Smooth muscle cell of the brain vasculature (primary cell): Measurements from ENCODE around the gene PTHLH.

Experiments used
- DNase-seq: peaks from one replicate; pipeline ENCODE4 v3.0.0-alpha.2; 2012; ENCODE audit warnings: low read depth, low spot score

PTHLH gene

DNA sequence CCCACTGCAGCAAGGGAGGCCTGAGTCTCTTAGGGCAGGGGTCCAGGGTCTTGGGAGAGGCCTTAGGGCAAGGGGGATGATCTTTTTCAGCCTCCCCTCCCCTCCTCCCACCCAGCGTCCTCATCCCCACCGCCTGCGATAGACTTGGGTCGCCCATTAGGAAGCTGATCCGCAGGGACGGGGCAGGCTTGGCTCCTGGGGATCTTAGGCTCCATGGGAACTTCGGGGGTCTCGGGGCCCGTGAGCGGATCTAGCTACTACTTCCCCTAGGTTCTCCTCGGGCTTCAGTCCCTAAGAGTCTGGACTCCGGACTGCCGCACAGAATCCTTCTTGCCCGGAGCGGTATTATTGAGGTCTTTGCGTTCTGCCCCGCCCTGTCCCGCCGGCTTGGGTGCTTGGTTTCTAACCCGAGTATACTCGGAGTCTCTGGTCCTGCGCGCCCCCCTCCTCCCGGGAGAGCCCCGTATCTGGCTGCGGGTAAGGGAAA, 2.2 kb upstream of the PTHLH start:
- no peak for DNase-seq

DNA sequence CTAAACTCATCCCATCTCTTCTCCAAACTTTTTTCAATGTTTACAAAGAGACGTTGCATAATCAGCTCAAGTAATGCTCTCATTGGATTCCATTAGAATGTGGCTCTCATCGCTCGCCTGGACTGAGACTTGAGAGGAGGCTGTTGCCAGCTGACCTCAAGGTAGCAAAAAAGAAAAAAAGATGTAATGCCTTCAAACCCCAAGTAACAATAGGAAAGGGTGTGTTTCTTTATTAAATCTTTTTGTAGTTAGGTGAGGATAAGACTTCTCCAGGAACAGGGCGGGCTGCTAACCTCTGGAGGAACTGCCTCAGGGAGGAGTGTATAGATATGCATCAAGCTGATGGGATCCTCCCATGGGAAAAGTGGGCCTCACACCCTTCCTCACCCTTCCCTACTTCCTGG, 956 bp upstream of the PTHLH start:
- no peak for DNase-seq

DNA sequence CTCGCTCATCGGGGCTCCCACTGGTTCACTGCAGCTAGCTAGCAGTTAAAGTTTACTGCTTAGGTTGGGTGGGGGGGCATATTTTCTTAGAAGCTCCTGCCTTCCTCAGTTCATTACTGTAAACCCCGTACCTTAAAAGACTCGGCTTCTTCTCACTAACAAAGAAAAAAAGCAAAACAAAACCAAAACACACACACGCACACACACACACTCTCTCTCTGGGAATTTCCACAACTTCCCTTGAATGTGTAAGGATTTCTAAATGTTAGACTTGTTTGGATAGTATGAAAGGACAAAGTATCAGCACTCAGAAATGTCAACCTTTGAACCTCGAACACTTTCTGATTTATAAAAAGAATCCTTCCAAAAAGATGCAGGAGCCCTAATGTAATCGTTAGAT, 927 bp downstream of the PTHLH start:
- no peak for DNase-seq

DNA sequence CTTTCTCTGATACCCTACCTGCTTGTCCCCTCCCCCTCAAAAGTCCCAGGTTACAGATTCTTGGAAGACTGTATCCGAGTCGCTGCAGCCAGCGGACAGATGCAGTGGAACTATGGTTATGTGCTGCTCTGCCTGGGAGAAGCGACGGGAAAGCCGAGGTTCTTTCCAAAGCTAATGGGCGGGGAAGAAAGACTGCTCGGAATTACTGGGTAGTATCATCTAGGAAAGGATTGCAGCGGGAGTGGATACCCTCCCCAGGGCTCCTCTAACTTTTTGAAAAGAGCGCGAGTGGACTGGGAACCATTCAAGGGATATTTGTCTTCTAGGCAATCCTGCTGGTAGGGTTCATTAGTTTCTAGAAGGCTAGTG, 1.4 kb downstream of the PTHLH start:
- no peak for DNase-seq

- no peak for DNase-seq
These were observed 2.0 kb downstream of the PTHLH start for GRCh38 chr12:27970401-27971120.

DNA sequence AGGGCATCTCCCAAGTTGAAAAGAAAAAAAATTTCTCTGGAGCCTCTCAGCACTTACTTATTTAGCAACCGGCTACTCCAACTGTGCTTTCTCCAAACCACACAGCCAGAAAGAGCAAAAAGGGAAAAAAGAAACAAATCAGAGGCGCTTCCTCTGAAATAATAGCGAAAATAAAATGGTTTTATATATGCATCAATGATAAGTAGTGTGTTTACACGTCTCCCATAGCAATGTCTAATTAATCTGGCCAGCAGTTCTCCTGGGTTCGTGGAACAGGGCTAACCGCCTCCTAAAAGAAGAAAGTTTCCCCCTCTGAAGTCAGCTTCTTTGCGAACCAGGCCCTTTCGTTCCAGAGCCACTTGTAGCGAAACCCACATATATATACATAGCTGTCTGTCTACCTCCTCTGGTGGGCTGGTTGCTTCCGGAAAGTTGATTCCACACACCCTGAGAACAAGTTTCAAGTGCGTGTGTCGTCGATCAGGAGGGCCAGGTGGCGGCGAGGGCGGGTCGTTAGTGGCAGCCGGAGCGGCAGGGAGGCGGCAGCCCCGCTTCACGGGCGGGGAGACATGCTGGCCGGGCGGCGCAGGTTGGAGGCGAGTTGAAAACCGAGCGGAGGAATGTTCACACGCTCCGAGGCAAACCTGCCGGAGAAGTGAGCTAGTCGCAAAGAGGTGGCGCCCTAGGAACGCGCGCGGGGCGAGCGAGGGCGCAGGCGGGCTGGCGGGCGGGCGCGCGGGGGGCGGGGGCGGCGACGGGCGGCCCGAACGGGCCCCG, 2.7 kb downstream of the PTHLH start:
- DNase-seq: no peak

DNA sequence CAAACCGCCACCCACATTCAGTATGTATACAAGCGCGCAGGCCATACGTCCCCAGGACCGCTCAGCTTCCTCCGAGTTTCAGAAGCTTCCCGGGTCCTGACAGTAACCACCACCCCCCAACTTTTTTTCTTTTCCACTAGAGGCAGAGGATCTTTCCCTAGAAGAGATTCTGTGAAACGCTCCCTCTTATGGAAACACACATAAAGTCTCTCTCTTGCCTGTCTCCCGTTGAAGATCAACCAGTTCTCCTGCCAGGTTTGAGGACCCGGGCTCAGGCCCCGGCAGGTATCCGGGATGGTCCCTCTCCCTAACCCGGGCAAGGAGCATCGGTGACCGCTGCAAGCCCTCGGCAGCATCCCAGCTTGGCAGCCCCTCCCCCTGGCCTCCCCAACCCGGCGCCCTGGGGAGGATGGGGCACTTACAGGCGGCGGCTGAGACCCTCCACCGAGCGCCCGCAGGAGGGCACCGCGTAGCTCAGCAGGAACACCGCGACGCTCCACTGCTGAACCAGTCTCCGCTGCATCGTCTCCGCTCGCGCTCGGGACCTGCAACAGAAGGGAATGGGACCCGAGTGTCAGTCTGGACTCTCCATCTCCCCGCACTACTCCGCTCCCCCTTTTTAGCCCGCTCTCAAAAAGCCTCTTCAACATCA, 3.4 kb downstream of the PTHLH start:
- DNase-seq: no peak

DNA sequence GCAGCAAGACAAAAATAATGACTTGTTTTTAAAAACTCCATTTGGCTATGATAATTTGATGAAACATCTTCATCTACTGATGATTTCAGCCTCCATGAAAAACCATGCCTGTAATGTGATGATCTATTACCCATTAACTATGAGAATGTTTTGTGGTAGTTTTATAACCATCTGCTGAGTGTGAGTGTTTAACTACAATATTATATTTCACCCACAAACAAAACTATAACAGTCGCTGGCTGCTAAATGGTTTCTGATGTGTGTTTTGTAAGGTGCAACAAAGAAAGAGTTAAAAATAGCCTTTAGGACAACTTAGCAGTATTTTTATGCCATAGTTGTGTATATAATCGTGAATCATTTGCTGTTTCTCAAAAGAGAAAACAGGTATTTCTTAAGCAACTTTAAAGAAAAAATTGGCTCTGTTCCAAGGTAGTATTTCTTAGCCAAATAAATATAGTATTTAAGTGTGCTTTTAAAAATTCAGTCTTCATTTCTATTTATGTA, 4.9 kb downstream of the PTHLH start:
- no peak for DNase-seq

DNA sequence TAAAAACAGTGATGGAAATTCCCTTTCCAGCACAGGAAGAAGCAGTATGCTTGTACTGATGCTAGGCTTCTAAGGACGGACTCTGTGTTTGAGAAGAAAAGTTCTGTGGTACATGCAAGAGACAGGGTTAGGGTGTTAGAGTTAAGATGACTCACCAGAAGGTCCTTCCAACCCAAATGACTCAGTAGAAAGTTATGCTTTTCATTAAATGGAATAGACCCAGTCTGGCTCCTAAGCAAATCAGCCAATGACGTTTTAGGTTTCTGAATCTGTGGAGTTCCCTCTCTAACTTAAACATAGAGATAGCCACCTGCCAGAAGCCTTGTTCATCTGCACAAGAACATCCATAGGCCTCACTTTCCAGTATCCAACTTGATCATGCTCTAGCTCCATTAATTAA, 5.7 kb downstream of the PTHLH start:
- peak; percentile 57 for DNase-seq

GRCh38 chr12:27965966-27966365, 6.6 kb downstream of the PTHLH start:
- DNase-seq: no peak

DNA sequence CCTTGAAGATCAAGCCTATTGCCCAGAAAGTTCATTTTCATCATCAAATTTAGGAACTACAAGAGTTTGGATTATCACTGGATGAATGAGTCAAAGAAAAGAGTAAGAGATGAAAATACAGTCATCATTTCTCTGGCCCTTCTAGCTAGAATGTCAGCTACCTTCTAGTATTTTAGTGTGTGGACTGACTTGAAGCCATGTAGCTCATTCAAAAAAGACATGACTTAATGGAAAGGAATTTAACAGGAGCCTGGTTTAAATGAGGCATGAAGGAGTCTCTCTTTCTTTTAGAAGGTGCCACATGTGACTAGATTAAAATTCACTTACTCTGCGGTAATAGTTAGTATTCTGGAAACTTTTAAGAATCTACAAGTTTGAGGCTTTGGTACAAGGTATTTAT, 7.1 kb downstream of the PTHLH start:
- DNase-seq: no peak

GRCh38 chr12:27964123-27964522, 8.4 kb downstream of the PTHLH start:
- DNase-seq: no peak

DNA sequence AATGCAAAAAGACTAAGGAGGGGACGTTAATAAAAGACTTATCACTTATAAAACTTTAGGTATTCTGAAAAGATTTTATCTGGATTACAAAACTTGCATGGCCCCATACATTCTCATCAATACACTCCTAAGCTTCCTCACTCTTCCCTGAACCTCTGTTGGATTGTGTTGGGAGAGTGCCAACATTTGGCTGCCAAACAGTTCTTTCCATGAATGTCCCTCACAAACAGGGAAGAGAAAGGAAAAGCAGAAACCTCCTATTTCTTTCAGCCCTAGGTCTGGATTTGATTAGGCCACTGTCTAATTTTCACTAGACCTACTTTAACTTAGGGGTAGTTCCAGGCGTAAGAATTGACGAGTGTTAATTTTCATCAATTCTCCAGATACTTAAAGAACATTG, 11.7 kb downstream of the PTHLH start:
- no peak for DNase-seq

GRCh38 chr12:27958675-27959074, 13.9 kb downstream of the PTHLH start:
- no peak for DNase-seq

DNA sequence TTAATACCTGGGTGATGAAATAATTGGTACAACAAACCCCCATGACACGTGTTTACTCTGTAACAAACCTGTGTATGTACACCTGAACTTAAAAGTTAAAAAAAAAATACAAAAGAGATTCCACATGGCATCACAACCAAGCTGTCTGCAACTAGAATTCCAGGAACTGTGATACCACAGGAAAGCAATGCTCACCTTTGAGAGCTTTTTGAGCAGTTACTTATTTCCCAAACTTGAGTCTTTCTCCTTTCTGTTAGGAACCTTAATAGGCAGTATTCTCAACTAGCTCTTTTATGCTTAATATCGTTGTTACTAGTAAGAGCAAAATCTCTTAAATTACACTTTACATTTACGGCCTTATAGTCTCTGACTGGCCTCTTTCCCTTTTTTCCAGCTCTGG, 15.2 kb downstream of the PTHLH start:
- no peak for DNase-seq

DNA sequence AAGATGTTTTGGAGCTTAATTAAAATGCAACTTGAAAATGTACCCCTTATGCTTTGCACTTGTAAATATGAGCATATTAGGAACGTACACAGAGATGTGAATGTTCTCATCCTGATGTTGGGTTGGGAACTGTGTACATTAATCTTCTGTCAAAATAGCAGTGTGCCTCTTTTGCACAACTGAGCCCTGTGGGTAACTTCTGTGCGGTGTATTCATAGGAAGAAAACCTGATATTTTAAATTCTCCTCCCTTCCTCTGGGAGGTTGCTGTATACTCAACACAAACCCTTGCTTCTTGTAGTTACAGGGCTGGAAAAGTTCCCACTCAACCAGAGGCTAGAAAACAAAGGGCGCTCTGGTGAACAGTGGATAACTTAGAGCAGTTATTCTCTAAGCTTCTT, 18.7 kb downstream of the PTHLH start:
- DNase-seq: no peak

DNA sequence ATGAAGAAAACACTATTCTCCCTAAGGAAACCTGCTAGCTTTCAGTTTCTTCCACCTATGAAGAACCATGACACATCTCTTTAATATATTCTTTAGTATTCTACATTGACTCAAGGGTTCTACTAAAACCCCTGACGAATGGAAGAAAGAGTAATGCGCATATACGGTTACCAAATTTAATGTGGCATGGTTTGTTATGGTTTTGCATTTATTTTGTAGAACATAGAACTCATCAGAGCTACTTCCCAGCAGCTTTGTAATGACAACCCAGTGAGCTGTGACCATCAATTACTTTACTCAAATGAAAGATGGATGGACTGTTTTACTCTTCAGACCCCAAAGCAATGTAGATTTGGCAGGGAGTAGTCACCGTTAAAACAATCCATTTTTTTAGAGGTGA, 19.2 kb downstream of the PTHLH start:
- no peak for DNase-seq

DNA sequence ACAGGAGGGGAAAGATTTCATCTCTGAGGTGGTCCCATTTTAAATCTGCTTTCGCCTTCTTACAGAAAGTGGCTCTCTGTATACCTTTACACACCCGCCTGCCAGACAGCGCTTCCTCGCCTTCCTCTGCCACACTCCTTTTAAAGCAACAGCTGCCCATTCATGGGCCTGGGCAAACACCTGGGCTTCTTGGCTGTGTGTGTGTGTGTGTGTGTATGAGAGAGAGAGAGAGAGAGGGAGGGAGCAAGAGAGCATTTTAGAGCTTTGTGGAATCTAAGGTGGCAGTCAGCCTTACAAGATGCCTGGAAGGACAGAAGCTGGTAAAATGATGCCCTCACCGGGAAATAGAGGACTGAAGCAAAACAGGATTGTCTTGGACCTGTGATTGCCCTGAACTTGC, 20.0 kb downstream of the PTHLH start:
- no peak for DNase-seq

DNA sequence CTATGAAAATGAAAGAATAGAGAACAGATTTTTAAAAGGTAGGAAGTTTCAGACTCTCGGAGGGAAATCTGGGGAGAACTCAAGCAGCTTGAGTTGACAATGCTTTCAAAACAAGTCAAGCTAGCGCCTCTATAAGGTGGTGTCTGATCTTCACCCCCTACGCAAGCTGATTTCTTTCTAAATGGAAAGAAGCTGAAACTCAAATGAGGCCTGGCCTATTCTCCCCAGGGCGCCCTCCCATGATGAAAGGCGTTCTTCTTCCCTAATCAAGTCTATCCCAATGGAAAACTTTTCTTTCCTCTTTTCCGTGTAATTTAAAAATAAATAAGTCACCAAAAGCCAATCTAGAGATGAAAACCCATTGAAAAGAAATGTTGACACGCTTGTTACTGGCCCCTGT, 20.6 kb downstream of the PTHLH start:
- no peak for DNase-seq

GRCh38 chr12:27946421-27946820, 26.1 kb downstream of the PTHLH start:
- DNase-seq: no peak

DNA sequence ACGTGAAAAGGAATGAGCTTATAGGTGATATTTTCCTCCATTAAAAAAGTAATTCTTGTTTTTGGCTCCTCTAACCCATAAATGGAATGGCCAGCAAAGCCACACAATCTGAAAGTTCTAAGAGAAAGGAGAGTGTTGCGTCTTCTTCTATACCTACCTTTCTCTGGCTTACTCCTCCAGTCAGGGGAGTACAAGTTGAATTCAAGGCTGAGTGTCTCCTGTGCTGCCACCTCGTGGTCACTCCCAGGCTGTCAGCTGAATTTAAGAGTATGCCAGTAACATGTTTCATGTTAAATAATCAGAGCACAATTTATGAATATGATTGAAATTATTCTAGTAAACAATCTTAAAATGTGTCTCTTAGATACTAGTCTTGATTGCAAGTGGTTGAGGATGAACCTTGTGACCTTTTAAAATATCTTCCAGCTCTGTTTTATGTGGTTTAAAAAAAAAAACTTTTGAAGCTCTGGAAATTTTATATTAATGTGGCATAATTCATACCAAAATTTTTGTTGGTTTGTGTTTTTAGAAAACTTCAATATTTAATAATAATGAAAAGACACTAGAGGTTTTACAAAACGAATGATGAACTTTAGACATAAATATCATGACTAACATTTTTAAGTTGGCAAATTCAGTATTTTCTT, 31.7 kb downstream of the PTHLH start:
- peak; percentile 68 for DNase-seq

- no peak for DNase-seq
These were observed 32.3 kb downstream of the PTHLH start for GRCh38 chr12:27940245-27940644.
